T-helper 2 cell (primary cell): ENCODE data around the gene SZRD1.

ENCODE experiments used
- DNase-seq, 5 experiments: peaks; one replicate each; pipeline versions ENCODE4 v3.0.0 to v3.0.0-alpha.2; 2012 to 2022

The SZRD1 gene

DNA sequence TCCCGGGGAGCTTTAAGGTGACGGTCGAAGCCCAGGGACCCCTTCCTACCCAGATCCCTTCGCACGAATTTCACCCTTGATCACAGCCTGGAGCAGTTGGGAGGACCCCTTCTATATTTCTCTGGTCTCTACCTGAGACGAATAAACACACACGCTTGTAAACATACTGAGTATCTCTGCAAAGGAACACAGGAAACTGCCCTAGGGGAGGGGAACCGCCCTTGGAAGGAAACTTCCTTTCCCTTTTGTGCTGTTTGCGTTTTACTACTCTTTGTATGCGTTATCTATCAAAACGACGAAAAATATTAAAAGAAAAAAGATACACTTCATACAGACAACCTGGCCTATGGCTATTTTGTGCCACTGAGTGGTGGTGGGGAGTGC, 74.2 kb downstream of the SZRD1 start:
- peak in 1 of 5 experiments; percentile 47 for DNase-seq

DNA sequence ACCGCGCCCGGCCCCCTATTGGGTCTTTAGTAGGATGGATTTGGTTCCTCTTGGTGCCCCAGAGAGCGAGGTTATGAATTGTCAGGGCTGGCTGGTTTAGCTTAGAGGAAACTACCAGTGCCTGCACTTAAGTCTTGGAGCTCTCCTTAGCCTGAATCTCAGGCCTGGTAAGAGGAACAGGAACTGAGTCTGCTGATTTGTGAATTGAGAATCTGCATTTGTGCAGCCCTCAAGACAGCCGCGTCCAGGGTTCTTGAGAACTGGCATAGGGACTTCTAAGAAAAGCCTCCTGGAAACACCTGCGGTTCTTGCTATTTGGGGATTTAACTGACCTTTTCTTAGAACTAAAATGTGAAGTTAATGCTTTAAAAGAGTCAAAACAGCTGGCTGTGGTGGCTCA, 75.2 kb downstream of the SZRD1 start:
- DNase-seq: peak in 1 of 5 experiments; percentile 32

DNA sequence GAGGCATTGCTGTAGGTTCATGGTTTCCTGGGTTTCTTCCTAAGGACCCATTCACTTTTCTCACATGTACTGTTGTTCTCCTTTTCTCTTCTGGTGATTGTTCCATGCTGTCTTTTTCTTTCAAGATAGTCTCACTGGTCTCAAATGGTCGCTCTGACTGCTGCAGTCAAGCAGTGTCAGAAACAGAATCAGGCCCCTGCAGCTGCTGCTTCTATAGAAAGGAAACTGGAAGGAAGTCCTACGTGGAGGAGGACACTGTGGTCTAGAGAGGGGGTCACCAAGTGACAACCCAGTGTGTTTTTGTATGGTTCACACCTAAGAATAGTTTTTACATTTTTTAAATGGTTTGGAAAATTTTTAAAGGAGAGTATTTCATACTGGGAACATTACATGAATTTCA, 75.9 kb downstream of the SZRD1 start:
- DNase-seq: peak in 1 of 5 experiments; percentile 19

DNA sequence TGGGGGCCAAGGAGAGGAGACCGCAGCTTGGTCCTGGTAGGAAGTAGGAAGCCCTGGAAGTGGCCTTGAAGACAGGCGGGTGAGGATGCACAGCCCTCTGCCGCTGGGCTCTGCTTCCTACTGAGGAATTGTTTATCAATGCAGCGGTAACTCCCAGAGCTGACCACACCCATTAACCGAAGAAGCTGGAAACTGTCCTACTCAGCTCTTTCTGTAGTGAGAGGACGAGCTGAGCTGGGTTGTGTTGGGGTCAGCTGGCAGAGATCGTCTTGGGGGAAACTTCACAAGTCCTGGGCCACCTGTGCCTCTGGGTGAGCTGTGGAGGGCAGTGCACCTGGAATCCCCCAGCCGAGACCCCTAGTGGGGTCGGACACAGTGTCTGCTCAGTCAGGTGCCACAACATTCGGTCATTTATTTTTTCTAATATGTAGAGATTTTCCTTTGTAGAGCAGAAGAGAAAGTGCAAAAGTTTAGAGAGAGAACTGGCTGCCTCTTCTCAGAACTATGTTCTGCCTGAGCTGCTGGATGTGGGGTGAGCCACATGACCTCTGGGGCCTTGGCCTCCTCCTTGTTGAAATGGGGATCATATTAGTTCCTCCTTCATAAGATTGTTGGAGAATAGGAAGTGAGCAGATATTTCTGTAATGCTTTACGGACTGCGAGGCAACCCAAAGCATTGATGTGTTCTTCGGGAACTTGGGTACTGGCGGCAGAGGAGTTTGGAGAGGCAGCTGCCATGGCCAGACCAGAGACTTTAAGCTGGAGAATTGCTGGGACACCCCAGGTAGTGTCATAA, 77.1 kb downstream of the SZRD1 start:
- no peak for DNase-seq

DNA sequence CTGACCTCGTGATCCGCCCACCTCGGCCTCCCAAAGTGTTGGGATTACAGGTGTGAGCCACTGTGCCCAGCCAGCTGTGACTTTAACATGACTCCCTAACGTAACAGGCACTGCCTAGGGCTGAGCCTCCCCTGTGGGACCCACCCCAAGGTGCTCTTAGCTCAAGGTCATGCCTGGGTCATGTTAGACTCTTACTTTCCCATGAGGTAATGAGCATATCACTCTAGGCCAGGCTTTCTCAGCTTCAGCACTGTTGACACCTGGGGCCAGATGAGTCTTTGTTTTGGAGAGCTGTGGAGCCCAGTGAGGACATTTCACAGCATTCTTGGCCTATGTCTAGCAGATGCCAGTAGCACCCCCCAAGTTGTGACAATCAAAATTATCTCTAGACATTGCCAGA, 78.0 kb downstream of the SZRD1 start:
- no peak for DNase-seq

DNA sequence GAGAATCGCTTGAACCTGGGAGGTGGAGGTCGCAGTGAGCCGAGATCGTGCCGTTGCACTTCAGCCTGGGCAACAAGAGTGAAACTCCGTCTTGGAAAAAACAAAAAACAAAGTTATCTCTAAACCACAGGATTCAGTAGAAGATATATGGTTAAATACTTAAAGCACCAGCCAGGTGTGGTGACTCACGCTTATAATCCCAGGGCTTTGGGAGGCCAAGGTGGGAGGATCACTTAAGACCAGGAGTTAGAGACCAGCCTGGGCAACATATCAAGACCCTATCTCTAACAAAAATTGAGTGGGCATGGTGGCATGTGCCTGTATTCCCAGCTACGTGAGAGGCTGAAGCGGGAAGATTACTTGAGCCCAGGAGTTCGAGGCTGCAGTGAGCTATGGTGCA, 79.1 kb downstream of the SZRD1 start:
- DNase-seq: no peak

DNA sequence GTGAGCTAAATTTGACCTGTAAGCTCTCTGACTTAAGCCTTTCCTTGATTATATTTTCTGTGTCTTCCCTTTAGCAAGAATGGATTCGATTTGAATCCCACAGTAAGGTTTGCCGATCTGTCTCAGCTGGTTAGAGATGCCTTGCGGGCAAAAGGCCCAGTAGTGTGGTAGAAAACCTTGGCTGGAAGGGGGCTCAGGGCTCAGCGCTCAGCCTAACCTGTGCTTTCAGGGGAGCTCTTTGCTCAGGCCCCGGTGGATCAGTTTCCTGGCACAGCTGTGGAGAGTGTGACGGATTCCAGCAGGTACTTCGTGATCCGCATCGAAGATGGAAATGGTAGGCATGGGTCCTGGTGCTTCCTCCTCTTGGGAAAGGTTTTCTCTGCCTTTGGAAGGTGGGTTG, 80.6 kb downstream of the SZRD1 start:
- DNase-seq: no peak
